Upper lobe of right lung (tissue), 1 donor: ENCODE data around the gene LAMTOR2. TPM values are rescaled to one million over a fixed set of nuclear protein-coding genes. Genes with fewer than 3 reads are reported as not detected.
A peak's percentile ranks its signal among the peaks of the same experiment; 100 is the strongest.

Experiments
- ATAC-seq: fragments of 200-7000 bp; cut with Tn5 transposase; one replicate; pipeline ENCODE4 v1.9.1; 2020; ENCODE audit warnings: mild to moderate bottlenecking, moderate library complexity
- DNase-seq: peaks from one replicate; pipeline ENCODE4 v3.0.0-alpha.2; 2020
- H3K27ac ChIP-seq: fragments of 200-600 bp; one replicate; pipeline ENCODE4 v1.8.0; 2022
- H3K27me3 ChIP-seq: fragments of 200-600 bp; one replicate; pipeline ENCODE4 v1.8.0; 2022; ENCODE audit warnings: mild to moderate bottlenecking
- H3K36me3 ChIP-seq: fragments of 200-600 bp; one replicate; pipeline ENCODE4 v1.8.0; 2022
- H3K4me1 ChIP-seq: fragments of 200-600 bp; one replicate; pipeline ENCODE4 v1.8.0; 2022
- H3K4me3 ChIP-seq: fragments of 200-600 bp; one replicate; pipeline ENCODE4 v1.8.0; 2022; ENCODE audit warnings: mild to moderate bottlenecking
- H3K9me3 ChIP-seq: fragments of 200-600 bp; one replicate; pipeline ENCODE4 v1.8.0; 2022
- intact Hi-C: fragments of 100-400 bp; cut with DNase I; formaldehyde crosslinking; loops from one replicate; pipeline ENCODE4 v1.11.0; 2022
- long read RNA-seq: library from polyadenylated mRNA; unstranded; transcript quantifications from one replicate; pipeline ENCODE4 v2.0.0, GENCODE V29; 2021
- total RNA-seq: library from RNA; stranded (reverse); fragmentation: NEBNext Ultra II Directional; extraction: Animal tissue kit (Norgen Biotek cat#: 25700); gene quantifications from one replicate; pipeline ENCODE4 v1.2.1, GENCODE V29; 2021
- TF ChIP-seq, protein P1 (sequence below): fragments of 200-600 bp; IDR thresholded peaks from one replicate; pipeline ENCODE4 v1.8.0; 2022; ENCODE audit warnings: antibody characterized with exemption
- donor health status: DM: no; HTN: yes; CAD: no; lungs with severe emphysema.

LAMTOR2 gene
- total RNA-seq = 49.7 TPM
- long read RNA-seq, transcript LAMTOR2-203 (4 exons, 655 nt) = major isoform, 32 of 36 reads
- long read RNA-seq, partial matches to known transcripts = 0 of 36 reads
- long read RNA-seq, other reads (novel, unspliced or antisense) = 0 of 36 reads

- ATAC-seq = peak; percentile 92
- TF ChIP-seq, protein P1, sequence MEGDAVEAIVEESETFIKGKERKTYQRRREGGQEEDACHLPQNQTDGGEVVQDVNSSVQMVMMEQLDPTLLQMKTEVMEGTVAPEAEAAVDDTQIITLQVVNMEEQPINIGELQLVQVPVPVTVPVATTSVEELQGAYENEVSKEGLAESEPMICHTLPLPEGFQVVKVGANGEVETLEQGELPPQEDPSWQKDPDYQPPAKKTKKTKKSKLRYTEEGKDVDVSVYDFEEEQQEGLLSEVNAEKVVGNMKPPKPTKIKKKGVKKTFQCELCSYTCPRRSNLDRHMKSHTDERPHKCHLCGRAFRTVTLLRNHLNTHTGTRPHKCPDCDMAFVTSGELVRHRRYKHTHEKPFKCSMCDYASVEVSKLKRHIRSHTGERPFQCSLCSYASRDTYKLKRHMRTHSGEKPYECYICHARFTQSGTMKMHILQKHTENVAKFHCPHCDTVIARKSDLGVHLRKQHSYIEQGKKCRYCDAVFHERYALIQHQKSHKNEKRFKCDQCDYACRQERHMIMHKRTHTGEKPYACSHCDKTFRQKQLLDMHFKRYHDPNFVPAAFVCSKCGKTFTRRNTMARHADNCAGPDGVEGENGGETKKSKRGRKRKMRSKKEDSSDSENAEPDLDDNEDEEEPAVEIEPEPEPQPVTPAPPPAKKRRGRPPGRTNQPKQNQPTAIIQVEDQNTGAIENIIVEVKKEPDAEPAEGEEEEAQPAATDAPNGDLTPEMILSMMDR = no peak
- intact Hi-C loops = no loop called here
Observed at GRCh38 chr1:156054500-156055280, at the start of gene LAMTOR2. TSS of gene LAMTOR2 (plus strand) at chr1:156054782. CDS start at chr1:156054890, 108 bp downstream.

DNA sequence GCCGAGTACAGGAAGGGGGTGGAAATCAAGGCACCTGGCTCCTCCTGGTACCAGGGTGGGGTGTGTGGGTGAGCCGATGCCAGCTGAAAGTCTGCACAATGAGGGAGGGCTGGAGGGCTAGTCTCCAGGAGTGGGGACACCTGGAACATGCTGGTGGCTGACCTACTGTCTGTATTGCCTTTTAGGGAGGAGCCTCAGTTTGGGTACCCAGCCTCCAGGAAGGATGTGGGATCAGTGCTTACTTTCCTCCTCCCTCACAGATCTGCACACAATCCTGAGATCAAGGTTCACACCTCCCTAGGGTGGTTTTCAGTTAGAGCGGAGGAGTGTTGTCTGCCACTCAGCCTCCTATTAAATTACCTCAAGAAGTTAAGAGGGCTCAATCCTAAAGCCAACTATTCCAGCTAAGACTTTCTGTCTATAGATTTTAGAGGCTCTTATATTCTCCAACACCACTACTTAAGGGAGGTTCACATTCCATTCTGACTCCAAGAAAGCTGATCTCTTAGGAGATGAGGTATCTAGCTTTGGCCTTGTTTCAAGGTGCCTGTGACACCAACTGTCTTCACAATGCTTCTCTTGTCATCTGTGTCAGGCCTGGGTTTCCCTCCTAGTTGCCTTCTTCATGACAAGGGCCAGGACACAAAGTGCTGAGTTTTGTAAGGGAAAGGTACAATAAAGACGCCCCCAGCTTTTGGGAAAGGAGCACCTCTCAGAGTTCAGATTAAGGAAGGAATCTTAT, 49.6 kb upstream of the LAMTOR2 start:
- peak; percentile 49 for ATAC-seq
- Histone ChIP-seq H3K27me3 (no peaks in the 10 kb centered on the region), H3K4me3 (no peak overlapping the region), H3K27ac (no peak overlapping the region), H3K4me1 (peaks cover 4% of the 10 kb centered on the region), H3K36me3 (peaks cover 18% of the 10 kb centered on the region), H3K9me3 (no peaks in the 10 kb centered on the region)
- TF ChIP-seq, protein P1 = no peak
- no peak for DNase-seq
- intact Hi-C loops = no loop called here

More at GRCh38 chr1:156054500-156055280, at the start of gene LAMTOR2:
- no peaks in the 10 kb centered on the region for H3K27me3 ChIP-seq
- peaks cover 4% of the 10 kb centered on the region for H3K36me3 ChIP-seq
- no peaks in the 10 kb centered on the region for H3K9me3 ChIP-seq
- DNase-seq = peak; percentile 98
- peak within 1 kb of the TSS; percentile 83 for H3K27ac ChIP-seq
- peak within 1 kb of the TSS; percentile 93 for H3K4me3 ChIP-seq
- H3K4me1 ChIP-seq = peaks cover 8% of the 10 kb centered on the region

DNA sequence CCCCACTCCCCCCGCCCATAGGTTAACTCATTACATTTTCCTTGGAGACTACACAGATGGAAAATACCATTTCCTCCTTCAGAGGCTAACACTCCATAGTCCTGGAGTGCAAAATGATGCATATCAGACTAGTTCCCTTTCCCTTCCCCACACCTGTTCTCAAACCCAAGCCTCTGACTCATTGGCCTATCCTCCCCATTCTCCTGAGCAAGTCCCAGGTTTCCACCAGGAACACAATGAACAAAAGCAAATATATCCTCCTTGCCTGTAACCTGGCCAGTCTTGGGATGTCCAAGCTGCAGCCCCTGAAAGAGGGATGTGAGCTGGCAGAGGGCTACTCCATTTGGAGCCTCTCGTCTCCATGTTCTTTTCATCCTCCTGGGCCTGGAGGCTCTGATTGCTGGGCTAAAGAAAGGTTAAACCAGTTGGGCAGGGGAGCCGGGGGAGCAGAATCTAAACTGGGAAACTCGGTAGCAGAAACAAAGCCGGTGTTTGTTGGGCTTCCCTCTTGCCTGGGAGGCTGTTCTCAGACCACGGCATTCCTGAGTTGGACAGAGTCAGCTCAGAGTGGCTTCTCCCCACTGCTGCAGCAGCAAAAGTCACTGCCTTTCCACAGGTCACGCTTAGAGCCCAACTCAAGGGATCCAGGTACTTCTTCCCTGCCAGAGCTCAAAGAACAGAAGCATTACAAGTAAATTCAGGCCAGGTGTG, 47.8 kb upstream of the LAMTOR2 start:
- no peak for DNase-seq
- no peak overlapping the region for H3K27ac ChIP-seq
- TF ChIP-seq, protein P1 = no peak

GRCh38 chr1:156009404-156009803, 45.2 kb upstream of the LAMTOR2 start:
- H3K27me3 ChIP-seq = no peaks in the 10 kb centered on the region
- TF ChIP-seq, protein P1 = no peak
- no peak for DNase-seq
- no peaks in the 10 kb centered on the region for H3K9me3 ChIP-seq
- intact Hi-C loops = no loop called here
- peaks cover 62% of the 10 kb centered on the region for H3K36me3 ChIP-seq
- no peak overlapping the region for H3K4me3 ChIP-seq
- H3K27ac ChIP-seq = no peak overlapping the region
- no peak for ATAC-seq
- H3K4me1 ChIP-seq = no peaks in the 10 kb centered on the region

More for the DNA sequence above, 47.8 kb upstream of the LAMTOR2 start:
- Histone ChIP-seq H3K4me1 (peaks cover 1% of the 10 kb centered on the region), H3K9me3 (no peaks in the 10 kb centered on the region), H3K4me3 (no peak overlapping the region), H3K27me3 (no peaks in the 10 kb centered on the region), H3K36me3 (peaks cover 36% of the 10 kb centered on the region)
- no peak for ATAC-seq
- intact Hi-C loops = no loop called here

GRCh38 chr1:156012051-156012817, 42.3 kb upstream of the LAMTOR2 start:
- H3K4me3 ChIP-seq = no peak overlapping the region
- ATAC-seq (peak; percentile 57), DNase-seq (no peak)
- no peak overlapping the region for H3K27ac ChIP-seq
- no peaks in the 10 kb centered on the region for H3K4me1 ChIP-seq
- H3K27me3 ChIP-seq = no peaks in the 10 kb centered on the region
- H3K36me3 ChIP-seq = peaks cover 86% of the 10 kb centered on the region
- intact Hi-C loops = no loop called here
- TF ChIP-seq, protein P1 = no peak
- no peaks in the 10 kb centered on the region for H3K9me3 ChIP-seq
